Right lobe of liver (tissue), 4 donors: ENCODE measurements around the gene PARD6G.

Experiments used
- POLR2A ChIP-seq: fragments of 450-650 bp; IDR thresholded peaks from one replicate; pipeline ENCODE4 v1.6.1; 2017; ENCODE audit warnings: antibody characterized with exemption, mild to moderate bottlenecking
- TF ChIP-seq, protein P1 (sequence below), 4 donors: fragments of 200-600 bp in 3 of 4; fragments of 450-650 bp in 1 of 4; IDR thresholded peaks; one replicate each; pipeline versions ENCODE4 v1.5.1 to v1.8.0; 2016 to 2022; ENCODE audit warnings: antibody characterized with exemption in 4 of 4, mild to moderate bottlenecking in 2 of 4
- donor health status: DM: no; HTN: no; CAD: no.
- donor health status: DM: no; HTN: no; CAD: no.
- donor health status: DM: no; HTN: yes; CAD: no.

DNA sequence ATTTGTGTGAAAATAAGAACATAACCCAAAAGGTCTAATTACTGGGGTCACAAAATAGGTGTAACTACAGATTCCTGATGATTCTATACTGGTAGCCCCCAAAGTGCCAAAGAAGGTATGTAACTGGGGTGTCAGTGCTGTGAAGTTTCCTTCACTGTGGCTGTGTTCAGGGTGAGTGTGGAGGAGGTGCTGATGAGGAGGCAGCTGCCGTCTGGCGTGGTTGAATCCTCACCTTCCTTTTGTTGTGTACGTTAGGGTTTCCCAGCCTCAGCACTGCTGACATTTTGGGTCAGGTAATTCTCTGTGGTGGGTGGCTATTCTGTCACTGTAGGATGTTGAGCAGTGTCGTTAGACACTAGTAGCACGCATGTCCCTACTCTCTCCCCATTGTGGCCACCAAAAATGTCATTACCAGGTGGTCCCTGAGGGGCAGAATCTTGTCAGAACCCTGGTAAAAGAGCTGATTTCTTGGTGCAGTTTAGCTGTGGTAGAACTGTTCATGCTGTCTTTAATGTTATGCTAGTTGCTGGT is 106.8 kb downstream of the PARD6G start:
- TF ChIP-seq, protein P1, sequence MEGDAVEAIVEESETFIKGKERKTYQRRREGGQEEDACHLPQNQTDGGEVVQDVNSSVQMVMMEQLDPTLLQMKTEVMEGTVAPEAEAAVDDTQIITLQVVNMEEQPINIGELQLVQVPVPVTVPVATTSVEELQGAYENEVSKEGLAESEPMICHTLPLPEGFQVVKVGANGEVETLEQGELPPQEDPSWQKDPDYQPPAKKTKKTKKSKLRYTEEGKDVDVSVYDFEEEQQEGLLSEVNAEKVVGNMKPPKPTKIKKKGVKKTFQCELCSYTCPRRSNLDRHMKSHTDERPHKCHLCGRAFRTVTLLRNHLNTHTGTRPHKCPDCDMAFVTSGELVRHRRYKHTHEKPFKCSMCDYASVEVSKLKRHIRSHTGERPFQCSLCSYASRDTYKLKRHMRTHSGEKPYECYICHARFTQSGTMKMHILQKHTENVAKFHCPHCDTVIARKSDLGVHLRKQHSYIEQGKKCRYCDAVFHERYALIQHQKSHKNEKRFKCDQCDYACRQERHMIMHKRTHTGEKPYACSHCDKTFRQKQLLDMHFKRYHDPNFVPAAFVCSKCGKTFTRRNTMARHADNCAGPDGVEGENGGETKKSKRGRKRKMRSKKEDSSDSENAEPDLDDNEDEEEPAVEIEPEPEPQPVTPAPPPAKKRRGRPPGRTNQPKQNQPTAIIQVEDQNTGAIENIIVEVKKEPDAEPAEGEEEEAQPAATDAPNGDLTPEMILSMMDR (IDR thresholded peaks at IDR 0.05) = no peak
- TF ChIP-seq POLR2A = no peak
